GM23248 (cell line): Measurements from ENCODE around the gene SND1. TPM values are rescaled to one million over a fixed set of nuclear protein-coding genes. Genes with fewer than 3 reads are reported as not detected.

Experiments
- DNase-seq: peaks from one replicate; pipeline ENCODE4 v3.0.0-alpha.2; 2015
- H2AFZ ChIP-seq: fragments of 200-600 bp; sonication (generic); 2 replicates; pipeline ENCODE4 v1.6.1; 2016; ENCODE audit warnings: antibody characterized with exemption
- H3F3A ChIP-seq: fragments of 200-600 bp; sonication (generic); 2 replicates; pipeline ENCODE4 v1.6.1; 2016; ENCODE audit warnings: mild to moderate bottlenecking, antibody characterized with exemption, mixed run types; ENCODE audit not compliant: insufficient read depth
- H3K27ac ChIP-seq: fragments of 200-600 bp; sonication (generic); 2 replicates; pipeline ENCODE4 v1.5.1; 2016; ENCODE audit warnings: mild to moderate bottlenecking
- H3K27me3 ChIP-seq: fragments of 200-600 bp; sonication (generic); replicated peaks from 2 replicates; pipeline ENCODE4 v1.6.1; 2016; ENCODE audit warnings: mild to moderate bottlenecking; ENCODE audit not compliant: insufficient read depth
- H3K36me3 ChIP-seq: fragments of 200-600 bp; sonication (generic); 2 replicates; pipeline ENCODE4 v1.6.1; 2016; ENCODE audit warnings: low read depth, mild to moderate bottlenecking
- H3K4me1 ChIP-seq: fragments of 200-600 bp; sonication (generic); 2 replicates; pipeline ENCODE4 v1.6.1; 2016; ENCODE audit warnings: mild to moderate bottlenecking; ENCODE audit not compliant: insufficient read depth
- H3K4me2 ChIP-seq: fragments of 200-600 bp; sonication (generic); one replicate; pipeline ENCODE4 v1.6.1; 2016; ENCODE audit warnings: mild to moderate bottlenecking; ENCODE audit not compliant: unreplicated experiment
- H3K4me3 ChIP-seq: fragments of 200-600 bp; sonication (generic); 2 replicates; pipeline ENCODE4 v1.5.1; 2016; ENCODE audit warnings: mild to moderate bottlenecking
- H3K79me2 ChIP-seq: fragments of 200-600 bp; sonication (generic); 2 replicates; pipeline ENCODE4 v1.6.1; 2016; ENCODE audit warnings: mild to moderate bottlenecking; ENCODE audit not compliant: insufficient read depth
- H3K9ac ChIP-seq: fragments of 200-600 bp; sonication (generic); 2 replicates; pipeline ENCODE4 v1.6.1; 2016; ENCODE audit warnings: mild to moderate bottlenecking
- H3K9me2 ChIP-seq: fragments of 200-600 bp; sonication (generic); 2 replicates; pipeline ENCODE4 v1.6.1; 2016; ENCODE audit warnings: mixed run types, mild to moderate bottlenecking, moderate library complexity; ENCODE audit not compliant: insufficient read depth
- H3K9me3 ChIP-seq: fragments of 200-600 bp; sonication (generic); one replicate; pipeline ENCODE4 v1.6.1; 2017; ENCODE audit warnings: low read depth
- H4K20me1 ChIP-seq: fragments of 200-600 bp; sonication (generic); 2 replicates; pipeline ENCODE4 v1.6.0; 2016; ENCODE audit not compliant: insufficient read depth
- EZH2 ChIP-seq: fragments of 200-600 bp; sonication (generic); IDR thresholded peaks from 2 replicates; pipeline ENCODE4 v1.6.1; 2018; ENCODE audit warnings: antibody characterized with exemption, mild to moderate bottlenecking; ENCODE audit not compliant: insufficient read depth, poor library complexity, severe bottlenecking
- EZH2phosphoT487 ChIP-seq: fragments of 200-600 bp; sonication (generic); IDR thresholded peaks from 2 replicates; pipeline ENCODE4 v1.6.1; 2018; ENCODE audit warnings: antibody characterized with exemption, moderate library complexity, mild to moderate bottlenecking, low read depth; ENCODE audit not compliant: insufficient read depth
- WGBS, 2 experiments: methylation state at CpG; one replicate each; pipeline ENCODE4 v1.1.6; 2015 to 2017; ENCODE audit warnings: low lambda C conversion rate in 2 of 2, low coverage in 1 of 2; ENCODE audit errors: missing lambda C conversion rate in 2 of 2; 5-methylcytosine and 5-hydroxymethylcytosine counted together
- in situ Hi-C: fragments of 300-500 bp; cut with MboI; formaldehyde crosslinking; loops from 2 replicates; pipeline ENCODE4 v1.15.0; 2020
- polyA plus RNA-seq: library from polyadenylated mRNA; unstranded; fragments of >200 nt; fragmentation: Nextera tagmentation; extraction: Ambion mirVana; gene quantifications from 2 replicates; pipeline ENCODE4 v1.2.1, GENCODE V29; 2016
- total RNA-seq: library from RNA; depleted of rRNA; stranded (reverse); fragments of >200 nt; shearing (Covaris generic); gene quantifications from 2 replicates; pipeline ENCODE4 v1.2.3, GENCODE V29; 2014

The SND1 gene
- total and polyA plus RNA-seq, 2 experiments from 2014 or later = 128 to 184 TPM

DNA sequence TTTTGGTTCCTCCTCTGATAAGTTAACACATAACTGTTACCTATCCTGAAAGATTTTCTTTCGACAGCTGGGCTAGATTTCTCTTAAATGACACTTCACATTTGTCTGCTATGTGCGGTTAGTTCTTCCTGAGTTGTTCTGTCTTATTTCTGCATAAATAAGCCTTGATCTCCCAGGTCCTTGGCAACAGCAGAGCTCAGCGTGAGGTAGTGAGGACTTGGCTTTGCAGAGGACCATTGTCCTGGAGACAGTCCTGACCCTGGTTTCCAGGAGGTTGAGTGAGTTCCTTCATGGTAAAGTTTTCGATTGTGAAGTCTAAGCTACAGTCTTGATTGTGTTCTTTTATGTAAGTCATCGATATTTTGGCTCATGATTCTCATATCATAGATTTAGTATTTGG is 23.7 kb downstream of the SND1 start:
- no peak overlapping the region for H3K4me2 ChIP-seq
- H3K4me1 ChIP-seq = peaks cover 30% of the 10 kb centered on the region
- DNase-seq = no peak
- H3K9ac ChIP-seq = no peak overlapping the region
- in situ Hi-C loops = no loop called here
- H3K27me3 ChIP-seq = no peaks in the 10 kb centered on the region
- peaks cover 20% of the 10 kb centered on the region; the same call in 1 of the 2 replicates for H3F3A ChIP-seq
- no peak for TF ChIP-seq EZH2phosphoT487
- TF ChIP-seq EZH2 = no peak
- H3K9me3 ChIP-seq = no peaks in the 10 kb centered on the region
- H2AFZ ChIP-seq = no peak overlapping the region
- H3K79me2 ChIP-seq = peaks cover 100% of the 10 kb centered on the region
- no peaks in the 10 kb centered on the region for H3K36me3 ChIP-seq
- 0 out of 2 replicates have a peak, but pooled peaks cover 3% of the 10 kb centered on the region for H4K20me1 ChIP-seq
- no peak overlapping the region for H3K27ac ChIP-seq
- H3K9me2 ChIP-seq = no peaks in the 10 kb centered on the region
- H3K4me3 ChIP-seq = no peak overlapping the region
- 88 to 89% methylated on average over 5 of the region's 5 CpGs for WGBS, 2 experiments

DNA sequence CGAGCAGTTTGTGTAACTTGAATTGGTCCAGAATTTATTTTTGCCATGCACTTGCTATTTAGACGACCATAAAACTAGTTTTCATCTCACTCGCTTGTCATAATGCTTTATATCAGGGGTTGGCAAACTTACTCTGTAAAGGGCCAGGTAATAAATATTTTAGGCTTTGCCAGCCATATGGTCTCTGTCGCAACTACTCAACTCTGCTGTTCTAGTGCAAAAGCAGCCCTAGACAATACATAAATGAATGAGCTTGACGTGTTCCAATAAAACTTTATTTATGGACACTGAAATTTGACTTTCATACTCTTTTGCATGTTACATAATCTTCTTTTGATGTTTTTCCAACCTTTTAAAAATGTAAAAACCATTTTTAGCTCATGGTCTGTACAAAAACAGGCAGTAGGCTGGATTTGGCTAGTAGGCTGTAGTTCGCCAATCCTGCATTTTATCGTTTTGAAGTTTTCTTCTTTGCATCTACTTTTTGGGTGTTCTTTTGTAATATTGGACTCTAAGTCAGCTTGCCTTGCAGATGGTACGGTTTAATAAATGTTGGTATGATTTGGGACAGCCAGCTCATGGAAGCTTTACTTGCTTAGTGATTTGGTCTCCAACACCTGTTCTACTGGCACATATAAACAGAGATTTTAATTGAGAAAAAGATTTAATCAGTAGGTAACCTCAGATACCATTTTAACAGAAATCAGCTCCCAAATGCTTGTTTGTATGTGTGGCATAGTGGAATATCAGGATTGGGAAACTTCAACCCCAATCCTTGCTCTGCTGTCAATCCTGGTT is 25.6 kb downstream of the SND1 start:
- Histone ChIP-seq H3K9me3 (no peaks in the 10 kb centered on the region), H3K4me3 (no peak overlapping the region), H3K27ac (no peak overlapping the region), H3K9ac (no peak overlapping the region), H2AFZ (no peak overlapping the region), H3K4me1 (peaks cover 30% of the 10 kb centered on the region), H3K9me2 (no peaks in the 10 kb centered on the region), H3K4me2 (no peak overlapping the region), H3K79me2 (peaks cover 100% of the 10 kb centered on the region), H3F3A (peaks cover 20% of the 10 kb centered on the region; the same call in 1 of the 2 replicates), H3K27me3 (no peaks in the 10 kb centered on the region), H4K20me1 (peaks cover 8% of the 10 kb centered on the region; the same call in 1 of the 2 replicates), H3K36me3 (no peaks in the 10 kb centered on the region)
- no peak for TF ChIP-seq EZH2phosphoT487
- TF ChIP-seq EZH2 = no peak
- in situ Hi-C loops = no loop called here
- no peak for DNase-seq
- 93 to 94% methylated on average over 8 of the region's 8 CpGs for WGBS, 2 experiments

DNA sequence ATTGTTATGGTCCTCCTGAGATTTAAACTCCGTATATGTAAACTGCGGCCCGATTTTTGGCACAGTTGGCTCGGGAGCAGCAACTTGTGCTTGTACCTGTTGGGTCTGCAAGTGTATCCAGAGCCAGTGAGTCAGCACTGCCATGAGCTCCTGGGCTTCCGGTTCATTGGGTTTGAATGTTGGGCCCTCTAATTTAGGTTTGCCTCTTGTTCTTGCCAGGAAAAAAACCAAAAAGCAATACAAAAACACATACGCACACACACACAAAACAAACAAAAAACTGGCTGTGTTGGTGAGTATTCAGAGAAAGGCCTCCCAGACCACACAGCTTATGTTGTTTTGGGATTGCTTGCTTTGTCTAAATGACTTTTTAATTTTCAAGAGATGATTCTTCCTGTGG is 26.3 kb downstream of the SND1 start:
- Histone ChIP-seq H3K4me2 (no peak overlapping the region), H3K9ac (no peak overlapping the region), H3K9me2 (no peaks in the 10 kb centered on the region), H3K36me3 (no peaks in the 10 kb centered on the region), H3K27ac (no peak overlapping the region), H3K4me3 (no peak overlapping the region), H3K9me3 (no peaks in the 10 kb centered on the region), H3F3A (peaks cover 20% of the 10 kb centered on the region; the same call in 1 of the 2 replicates), H3K27me3 (no peaks in the 10 kb centered on the region), H3K4me1 (peaks cover 29% of the 10 kb centered on the region), H3K79me2 (peaks cover 100% of the 10 kb centered on the region), H2AFZ (no peak overlapping the region), H4K20me1 (peaks cover 9% of the 10 kb centered on the region; the same call in 1 of the 2 replicates)
- TF ChIP-seq EZH2 (no peak), EZH2phosphoT487 (no peak)
- 88 to 91% methylated on average over 6 of the region's 6 CpGs for WGBS, 2 experiments
- in situ Hi-C loops = no loop called here
- no peak for DNase-seq

DNA sequence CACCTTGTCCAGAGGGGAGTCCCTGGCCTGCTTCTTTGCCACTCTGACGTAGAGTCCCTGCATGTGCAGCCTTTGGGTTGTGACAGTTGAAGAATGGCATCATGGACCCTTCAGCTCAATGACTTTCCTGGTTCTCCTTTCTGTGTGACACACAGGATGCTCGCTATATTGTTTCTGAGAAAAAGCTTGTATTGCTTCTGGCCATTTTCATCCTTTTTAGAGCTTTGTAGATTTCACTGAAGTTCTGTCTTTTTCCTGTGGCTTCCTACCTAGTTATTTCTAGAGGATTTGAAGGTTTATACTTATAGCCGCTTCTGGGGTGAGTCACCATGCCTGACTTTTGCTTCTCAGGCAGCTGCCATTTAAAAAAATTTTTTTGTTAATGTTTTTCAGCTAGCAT is 27.0 kb downstream of the SND1 start:
- Histone ChIP-seq H4K20me1 (peaks cover 15% of the 10 kb centered on the region), H3K79me2 (peaks cover 100% of the 10 kb centered on the region), H3K36me3 (no peaks in the 10 kb centered on the region), H3K4me2 (peak overlapping the region; percentile 40), H3K4me1 (peaks cover 24% of the 10 kb centered on the region), H2AFZ (no peak overlapping the region), H3K9me3 (no peaks in the 10 kb centered on the region), H3F3A (peaks cover 20% of the 10 kb centered on the region; the same call in 1 of the 2 replicates), H3K27me3 (no peaks in the 10 kb centered on the region), H3K9ac (no peak overlapping the region), H3K27ac (0 out of 2 replicates have a peak overlapping the region, but pooled peaks have one; percentile 5), H3K4me3 (no peak overlapping the region), H3K9me2 (no peaks in the 10 kb centered on the region)
- peak; percentile 52 for DNase-seq
- in situ Hi-C loops = no loop called here
- TF ChIP-seq EZH2 = no peak
- TF ChIP-seq EZH2phosphoT487 = no peak
- 86 to 94% methylated on average over 3 of the region's 3 CpGs for whole genome bisulfite sequencing, 2 experiments
